Activated T-cell treated with anti-CD3 and anti-CD28 coated beads, Interleukin-2, amount 50 U/mL, for 72 hours (primary cell): ENCODE results near the gene WFIKKN1. TPM values are rescaled to one million over a fixed set of nuclear protein-coding genes. Genes with fewer than 3 reads are reported as not detected.

Source experiments
- ATAC-seq, 2 donors: fragments of 150-1000 bp; cut with Tn5 transposase; replicated peaks in 1 of 2; 2 replicates each; pipeline ENCODE4 v1.10.0; 2021; ENCODE audit warnings: moderate library complexity in 2 of 2, mild to moderate bottlenecking in 1 of 2
- DNase-seq, 2 donors: peaks; one replicate each; pipeline ENCODE4 v3.0.0; 2021 to 2022; ENCODE audit warnings: mixed read lengths in 1 of 2
- H3K27ac Mint-ChIP-seq: one replicate; pipeline ENCODE4 v1.8.0; 2022; ENCODE audit warnings: mild to moderate bottlenecking, moderate library complexity, mixed read lengths
- H3K27me3 Mint-ChIP-seq: one replicate; pipeline ENCODE4 v1.8.0; 2022; ENCODE audit warnings: low read depth, mixed read lengths
- H3K36me3 Mint-ChIP-seq, 2 donors: one replicate each; pipeline ENCODE4 v1.8.0; 2022; ENCODE audit warnings: mixed read lengths in 2 of 2, mild to moderate bottlenecking in 1 of 2; ENCODE audit not compliant: insufficient read depth in 2 of 2
- H3K4me1 Mint-ChIP-seq: one replicate; pipeline ENCODE4 v1.8.0; 2022; ENCODE audit warnings: low read depth, mixed read lengths
- H3K4me3 Mint-ChIP-seq, 2 donors: one replicate each; pipeline ENCODE4 v1.8.0; 2022; ENCODE audit warnings: mild to moderate bottlenecking in 2 of 2, mixed read lengths in 2 of 2, moderate library complexity in 2 of 2
- H3K9me3 Mint-ChIP-seq, 2 donors: one replicate each; pipeline ENCODE4 v1.8.0; 2022; ENCODE audit warnings: mixed read lengths in 2 of 2
- total RNA-seq, 2 donors: library from RNA; stranded (reverse); gene quantifications; one replicate each; pipeline ENCODE4 v1.2.3, GENCODE V29; 2022

The WFIKKN1 gene
- total RNA-seq, 2 donors from 2014 or later: 0.49 to 0.72 TPM

- ATAC-seq (no peak), DNase-seq (no peak)
- H3K9me3 Mint-ChIP-seq: no peaks in the 10 kb centered on the region
These were observed 45.2 kb downstream of the WFIKKN1 start for GRCh38 chr16:675884-676564.

GRCh38 chr16:676565-676902 is 45.7 kb downstream of the WFIKKN1 start:
- Mint-ChIP-seq H3K9me3 (no peaks in the 10 kb centered on the region), H3K4me1 (peaks cover 14% of the 10 kb centered on the region), H3K27ac (no peak overlapping the region), H3K27me3 (no peaks in the 10 kb centered on the region), H3K36me3 (no peaks in the 10 kb centered on the region), H3K4me3 (no peak overlapping the region)
- DNase-seq (no peak), ATAC-seq (no peak)

More at GRCh38 chr16:675884-676564, 45.2 kb downstream of the WFIKKN1 start:
- Mint-ChIP-seq H3K27ac (no peak overlapping the region), H3K4me1 (peaks cover 9% of the 10 kb centered on the region), H3K4me3 (no peak overlapping the region), H3K27me3 (no peaks in the 10 kb centered on the region), H3K36me3 (peaks cover 0 to 2% of the 10 kb centered on the region in 2 donors)

- no peaks in the 10 kb centered on the region for H3K27me3 Mint-ChIP-seq
- H3K4me1 Mint-ChIP-seq: peaks cover 18% of the 10 kb centered on the region
- H3K4me3 Mint-ChIP-seq: no peak overlapping the region
- ATAC-seq (no peak), DNase-seq (no peak)
- no peak overlapping the region for H3K27ac Mint-ChIP-seq
- H3K36me3 Mint-ChIP-seq: peaks cover 0 to 3% of the 10 kb centered on the region in 2 donors
- H3K9me3 Mint-ChIP-seq: no peaks in the 10 kb centered on the region
These were observed 46.1 kb downstream of the WFIKKN1 start for GRCh38 chr16:676913-677312.

- no peak for ATAC-seq
- Mint-ChIP-seq H3K27me3 (no peaks in the 10 kb centered on the region), H3K4me1 (peaks cover 24% of the 10 kb centered on the region), H3K27ac (no peak overlapping the region), H3K36me3 (peaks cover 0 to 4% of the 10 kb centered on the region in 2 donors), H3K9me3 (no peaks in the 10 kb centered on the region), H3K4me3 (no peak overlapping the region)
- no peak for DNase-seq
These were observed 46.8 kb downstream of the WFIKKN1 start for GRCh38 chr16:677316-678190.

- Mint-ChIP-seq H3K36me3 (peaks cover 0 to 5% of the 10 kb centered on the region in 2 donors), H3K4me1 (peaks cover 32% of the 10 kb centered on the region), H3K4me3 (peak overlapping the region in 1 of 2 donors; percentile 81), H3K27ac (no peak overlapping the region), H3K27me3 (no peaks in the 10 kb centered on the region), H3K9me3 (no peaks in the 10 kb centered on the region)
- ATAC-seq: no peak
- no peak for DNase-seq
These were observed 47.5 kb downstream of the WFIKKN1 start for GRCh38 chr16:678209-678857.

- no peaks in the 10 kb centered on the region for H3K9me3 Mint-ChIP-seq
- DNase-seq: peak; percentile 61 to 73
- H3K27me3 Mint-ChIP-seq: no peaks in the 10 kb centered on the region
- ATAC-seq: peak; percentile 16 to 30
- peak overlapping the region; percentile 81 to 89 for H3K4me3 Mint-ChIP-seq
- peaks cover 0 to 5% of the 10 kb centered on the region in 2 donors for H3K36me3 Mint-ChIP-seq
- H3K27ac Mint-ChIP-seq: no peak overlapping the region
- H3K4me1 Mint-ChIP-seq: peaks cover 35% of the 10 kb centered on the region
These were observed 48.4 kb downstream of the WFIKKN1 start for GRCh38 chr16:678858-679813.

- H3K4me1 Mint-ChIP-seq: peaks cover 37% of the 10 kb centered on the region
- DNase-seq (peak; percentile 95), ATAC-seq (peak; percentile 65 to 67)
- no peaks in the 10 kb centered on the region for H3K9me3 Mint-ChIP-seq
- peaks cover 0 to 5% of the 10 kb centered on the region in 2 donors for H3K36me3 Mint-ChIP-seq
- H3K4me3 Mint-ChIP-seq: peak within 1 kb of the TSS; percentile 87 to 94
- peak within 1 kb of the TSS; percentile 51 for H3K27ac Mint-ChIP-seq
- no peaks in the 10 kb centered on the region for H3K27me3 Mint-ChIP-seq
These were observed 49.2 kb downstream of the WFIKKN1 start, which contains the start of gene STUB1 for GRCh38 chr16:679814-680624. Gene STUB1 (plus strand): TSS chr16:680410. CDS start chr16:680526, 116 bp downstream.

- Mint-ChIP-seq H3K27me3 (no peaks in the 10 kb centered on the region), H3K4me1 (peaks cover 40% of the 10 kb centered on the region), H3K27ac (no peak overlapping the region), H3K9me3 (no peaks in the 10 kb centered on the region), H3K4me3 (peak overlapping the region; percentile 87 to 94), H3K36me3 (peaks cover 0 to 5% of the 10 kb centered on the region in 2 donors)
- DNase-seq: no peak
- peak in 1 of 2 donors; percentile 1 for ATAC-seq
These were observed 49.8 kb downstream of the WFIKKN1 start for GRCh38 chr16:680625-680945.

GRCh38 chr16:680967-681745 is 50.4 kb downstream of the WFIKKN1 start:
- DNase-seq (peak in 1 of 2 donors; percentile 38), ATAC-seq (no peak)
- no peaks in the 10 kb centered on the region for H3K27me3 Mint-ChIP-seq
- peaks cover 0 to 5% of the 10 kb centered on the region in 2 donors for H3K36me3 Mint-ChIP-seq
- H3K9me3 Mint-ChIP-seq: no peaks in the 10 kb centered on the region
- peak overlapping the region; percentile 84 to 87 for H3K4me3 Mint-ChIP-seq
- H3K4me1 Mint-ChIP-seq: peaks cover 43% of the 10 kb centered on the region
- H3K27ac Mint-ChIP-seq: no peak overlapping the region

GRCh38 chr16:681746-682427 is 51.1 kb downstream of the WFIKKN1 start:
- ATAC-seq: no peak
- Mint-ChIP-seq H3K36me3 (peaks cover 0 to 5% of the 10 kb centered on the region in 2 donors), H3K4me3 (peak overlapping the region; percentile 84 to 87), H3K27ac (no peak overlapping the region), H3K27me3 (no peaks in the 10 kb centered on the region), H3K4me1 (peaks cover 47% of the 10 kb centered on the region), H3K9me3 (no peaks in the 10 kb centered on the region)
- no peak for DNase-seq
